DMS114 treated with DMSO at 0.1 percent for 48 hours (cell line): ENCODE results near the gene PRSS58.

ENCODE experiments used
- DNase-seq: peaks from one replicate; lab custom pipeline; 2025; ENCODE audit not compliant: unreplicated experiment; lab: John Stamatoyannopoulos, UW

PRSS58 gene, protein sequence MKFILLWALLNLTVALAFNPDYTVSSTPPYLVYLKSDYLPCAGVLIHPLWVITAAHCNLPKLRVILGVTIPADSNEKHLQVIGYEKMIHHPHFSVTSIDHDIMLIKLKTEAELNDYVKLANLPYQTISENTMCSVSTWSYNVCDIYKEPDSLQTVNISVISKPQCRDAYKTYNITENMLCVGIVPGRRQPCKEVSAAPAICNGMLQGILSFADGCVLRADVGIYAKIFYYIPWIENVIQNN

DNA sequence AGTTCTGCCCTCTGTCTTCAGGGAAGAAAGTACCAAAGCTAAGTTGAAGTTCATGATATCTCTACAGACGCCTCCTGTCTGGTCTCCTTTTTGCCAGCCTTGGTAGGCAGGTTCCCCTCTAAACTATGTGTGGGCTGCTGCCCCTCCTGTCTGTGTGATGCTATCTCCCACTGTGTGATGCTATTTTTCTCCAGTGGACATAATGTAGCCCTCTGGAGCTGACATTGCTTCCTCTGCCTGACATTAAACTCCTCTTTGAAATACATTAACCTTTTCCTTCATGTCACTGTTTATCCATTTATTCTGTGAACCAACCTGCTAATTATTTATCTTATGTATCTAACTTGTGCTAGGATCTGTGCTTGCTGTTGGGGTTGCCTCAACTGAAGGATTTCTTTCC, at the start of gene PRSS58:
PRSS58 (minus strand) TSS at position 101 of the 400 bp plus-strand sequence. CDS start 351 bp downstream, outside the sequence.
- DNase-seq: no peak

DNA sequence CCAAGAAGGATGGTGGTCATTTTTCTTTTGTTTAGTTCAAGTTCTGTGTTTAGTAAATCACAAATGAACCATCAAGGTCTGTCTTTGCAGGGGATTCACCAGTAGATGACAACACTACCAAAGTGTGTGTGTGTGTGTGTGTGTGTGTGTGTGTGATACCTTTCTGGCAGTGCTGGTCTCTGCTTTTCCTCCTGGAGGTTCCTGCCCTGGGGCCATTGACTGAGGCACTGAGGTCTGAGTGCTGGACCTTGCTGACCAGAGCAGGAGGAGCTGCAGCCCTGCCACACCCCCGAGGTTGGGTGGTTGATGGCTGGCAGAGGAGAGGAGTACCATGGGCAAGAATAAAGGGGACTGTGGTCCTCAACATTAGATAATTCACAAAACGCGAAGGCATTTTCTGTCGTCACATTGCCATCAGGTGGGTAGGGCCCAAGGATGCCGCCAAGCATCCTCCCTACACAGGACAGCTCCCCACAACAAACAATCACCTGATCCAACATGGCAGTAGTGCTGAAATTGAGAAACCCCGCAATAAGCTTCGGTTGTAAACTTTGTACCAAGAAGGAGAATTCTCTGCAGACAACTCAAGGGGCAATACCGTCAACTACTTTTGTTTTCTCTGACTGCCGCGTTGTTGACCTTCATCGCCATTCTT, 49.5 kb upstream of the PRSS58 start:
- DNase-seq: no peak

DNA sequence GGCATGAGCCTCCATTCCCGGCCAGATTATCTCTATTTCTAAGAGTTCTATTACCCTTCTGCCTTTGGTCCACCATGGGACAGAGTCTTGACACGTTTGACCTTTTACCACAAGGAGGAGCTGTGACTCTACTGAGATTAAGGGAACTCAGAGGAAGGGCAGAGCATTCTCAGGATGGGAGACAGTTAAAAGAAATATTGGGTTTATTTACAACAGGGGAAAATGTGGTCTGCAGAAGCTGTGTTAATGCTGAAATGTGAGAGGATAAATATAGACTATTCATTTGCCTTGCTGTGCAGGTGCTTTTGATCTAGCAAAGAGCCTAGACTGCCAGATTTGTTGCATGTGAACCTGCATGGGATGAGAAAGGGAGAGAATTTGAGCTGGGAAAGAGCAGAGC, 45.8 kb upstream of the PRSS58 start:
- DNase-seq: no peak

DNA sequence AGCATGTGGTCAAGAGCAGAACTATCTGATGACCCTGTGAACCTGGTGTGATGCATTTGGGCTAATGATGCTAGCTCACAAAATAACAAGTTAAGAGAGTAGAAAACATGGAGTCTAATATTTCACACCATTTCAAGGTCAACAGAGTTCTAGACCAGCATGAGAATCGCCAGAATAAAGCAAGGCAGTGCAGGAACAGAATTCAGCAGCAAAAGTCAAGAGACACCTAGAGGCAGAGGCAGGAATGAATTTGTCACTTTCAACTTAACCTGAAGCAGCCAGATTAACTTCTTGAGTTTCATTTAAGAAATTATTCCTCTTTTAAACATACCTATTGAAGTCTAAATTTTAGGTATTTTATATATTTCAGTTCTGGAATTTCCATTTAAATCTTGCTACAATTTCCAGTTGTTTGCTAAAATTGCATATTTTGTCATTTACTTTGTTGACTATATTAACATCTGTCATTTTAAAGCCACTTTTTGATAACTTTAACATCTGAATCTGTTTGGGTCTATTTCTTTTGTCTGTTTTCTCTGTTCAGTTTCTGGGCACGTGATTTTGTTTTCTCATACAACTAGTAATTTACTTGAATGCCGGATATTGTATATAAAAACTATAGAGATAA, 44.2 kb upstream of the PRSS58 start:
- DNase-seq: no peak

DNA sequence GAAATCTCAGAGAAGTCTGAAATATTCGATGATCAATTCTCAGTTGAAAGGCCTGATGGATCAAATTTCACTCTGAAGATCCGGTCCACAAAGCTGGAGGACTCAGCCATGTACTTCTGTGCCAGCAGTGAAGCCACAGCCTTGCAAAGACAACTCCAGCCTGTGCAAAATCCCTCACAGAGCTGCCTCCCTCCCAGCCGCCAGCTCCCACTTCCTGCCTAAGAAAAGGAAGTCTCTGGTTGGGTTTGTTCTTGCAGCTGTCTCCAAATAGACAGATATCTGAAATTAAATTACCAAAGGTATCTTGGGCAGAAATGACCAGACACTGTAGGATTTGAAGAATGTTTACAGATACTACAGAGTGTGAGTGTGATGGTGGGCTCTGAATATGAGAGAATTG, 43.4 kb upstream of the PRSS58 start:
- no peak for DNase-seq

DNA sequence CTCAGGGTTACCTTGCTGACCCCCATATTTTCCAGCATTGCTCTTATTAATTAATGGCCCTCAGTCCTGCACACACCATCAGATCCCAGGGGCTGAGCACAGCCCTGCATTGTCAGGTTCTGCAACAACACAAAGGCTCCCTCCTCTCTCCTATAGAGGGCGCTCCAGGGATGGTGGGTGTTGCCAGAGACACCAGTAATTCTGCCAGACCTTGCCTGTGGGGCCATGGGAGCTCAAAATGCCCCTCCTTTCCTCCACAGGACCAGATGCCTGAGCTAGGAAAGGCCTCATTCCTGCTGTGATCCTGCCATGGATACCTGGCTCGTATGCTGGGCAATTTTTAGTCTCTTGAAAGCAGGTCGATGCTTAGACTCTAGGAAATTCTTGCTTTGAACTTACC, 42.8 kb upstream of the PRSS58 start:
- no peak for DNase-seq

DNA sequence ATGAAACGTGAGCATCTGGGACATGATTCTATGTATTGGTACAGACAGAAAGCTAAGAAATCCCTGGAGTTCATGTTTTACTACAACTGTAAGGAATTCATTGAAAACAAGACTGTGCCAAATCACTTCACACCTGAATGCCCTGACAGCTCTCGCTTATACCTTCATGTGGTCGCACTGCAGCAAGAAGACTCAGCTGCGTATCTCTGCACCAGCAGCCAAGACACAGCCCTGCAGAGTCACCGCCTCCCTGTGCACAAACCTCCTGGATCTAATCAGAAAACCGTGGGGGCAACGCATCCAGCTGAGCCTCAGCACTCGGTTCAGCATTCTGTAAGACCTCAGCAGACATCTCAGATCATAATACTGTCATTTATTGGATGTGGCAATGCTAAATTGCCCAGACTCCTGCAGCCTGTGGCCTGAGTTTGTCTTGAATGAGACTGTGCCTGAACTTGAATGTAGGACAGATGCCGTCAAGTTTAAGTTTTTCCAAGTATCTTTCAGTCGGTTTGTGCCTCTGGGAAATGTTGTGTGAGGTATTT, 41.5 kb upstream of the PRSS58 start:
- DNase-seq: no peak

DNA sequence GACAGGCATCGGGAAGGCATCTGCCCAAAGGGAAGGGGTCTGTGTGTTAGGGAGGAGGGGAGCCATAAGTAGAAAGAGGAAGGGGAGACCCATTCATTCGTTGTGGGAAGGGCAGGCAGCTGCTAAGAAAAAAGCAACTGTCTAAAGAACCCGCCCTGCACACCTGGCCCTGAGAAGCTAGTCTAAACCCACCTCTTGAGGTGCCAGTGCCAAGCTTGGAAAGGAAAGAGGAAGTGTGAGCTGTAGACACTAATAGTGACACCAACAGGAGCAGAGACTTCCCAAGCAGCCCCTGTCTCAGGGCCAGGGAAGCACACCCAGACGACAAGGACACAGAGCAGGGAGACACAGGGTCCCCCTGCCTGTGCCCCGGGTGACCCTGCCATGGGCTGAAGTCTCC, 40.8 kb upstream of the PRSS58 start:
- DNase-seq: no peak

DNA sequence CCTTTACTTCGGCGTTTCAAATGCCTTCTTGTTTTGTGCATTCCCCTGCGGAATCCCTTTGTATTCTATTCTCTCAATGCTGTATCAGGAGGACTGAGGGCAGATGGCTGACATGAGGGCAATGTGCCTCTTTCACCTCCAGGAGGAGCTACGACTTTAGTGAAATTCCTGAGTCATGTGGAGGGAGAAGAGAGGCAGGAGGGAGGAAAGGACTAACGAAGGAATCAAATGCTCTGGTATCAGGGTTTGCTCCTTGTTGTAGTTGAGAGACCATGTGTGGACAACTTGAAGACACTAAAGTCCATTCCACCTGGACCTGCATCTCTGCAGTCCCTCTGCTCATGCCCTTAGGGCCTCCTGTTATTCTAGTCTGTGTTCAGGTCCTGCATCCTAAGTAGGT, 40.2 kb upstream of the PRSS58 start:
- DNase-seq: no peak

DNA sequence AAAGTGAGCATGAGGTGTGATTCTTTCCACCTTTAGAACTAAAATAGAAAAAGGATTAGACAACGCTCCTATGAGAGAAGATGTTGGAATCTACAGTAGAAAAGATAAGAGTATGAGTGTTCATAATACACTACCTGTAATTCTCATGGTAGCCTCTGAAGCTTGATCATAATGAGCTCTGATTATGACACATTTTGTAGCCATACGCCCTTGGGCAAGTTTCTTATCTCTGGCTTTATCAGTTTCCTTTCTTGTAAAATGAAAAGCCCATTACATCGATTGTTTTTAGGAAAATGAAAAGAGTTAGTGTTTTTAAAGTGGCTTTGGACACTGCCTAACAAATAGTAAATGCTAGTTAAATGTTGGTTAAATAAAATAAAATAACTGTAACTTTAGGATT, 22.4 kb upstream of the PRSS58 start:
- DNase-seq: no peak

DNA sequence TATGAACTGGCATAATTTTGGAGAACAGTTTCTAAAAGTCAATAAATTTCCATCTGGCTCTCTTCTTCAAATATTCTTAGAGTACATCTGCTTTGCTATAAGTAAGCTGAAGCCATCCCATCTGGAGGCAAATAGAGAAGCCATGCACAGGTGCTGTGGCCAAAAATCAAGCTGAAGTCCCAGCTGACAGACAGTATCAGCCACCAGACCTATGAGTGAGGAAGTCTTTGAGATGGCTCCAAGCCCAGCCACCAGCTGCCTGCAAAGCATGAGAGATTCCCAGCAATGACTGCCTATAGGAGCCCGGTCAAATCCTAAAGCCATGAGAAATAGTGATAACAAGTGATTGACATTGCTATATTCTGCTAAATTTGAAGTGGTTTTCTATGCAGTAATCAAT, 21.7 kb upstream of the PRSS58 start:
- no peak for DNase-seq

DNA sequence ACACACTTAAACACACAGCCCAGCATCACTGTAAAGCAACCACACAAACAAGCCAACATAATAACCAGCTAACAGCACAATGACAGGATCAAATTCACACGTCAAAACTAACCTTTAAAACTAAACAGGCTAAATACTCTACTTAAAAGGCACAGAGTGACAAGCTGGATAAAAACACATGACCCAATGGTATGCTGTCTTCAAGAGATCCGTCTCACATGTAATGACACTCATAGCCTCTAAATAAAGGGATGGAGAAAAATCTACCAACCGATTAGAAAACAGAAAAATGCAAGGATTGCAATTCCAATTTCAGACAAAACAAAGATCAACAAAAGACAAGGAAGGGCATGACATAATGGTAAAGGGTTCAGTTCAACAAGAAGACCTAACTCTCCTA, 17.2 kb upstream of the PRSS58 start:
- no peak for DNase-seq

DNA sequence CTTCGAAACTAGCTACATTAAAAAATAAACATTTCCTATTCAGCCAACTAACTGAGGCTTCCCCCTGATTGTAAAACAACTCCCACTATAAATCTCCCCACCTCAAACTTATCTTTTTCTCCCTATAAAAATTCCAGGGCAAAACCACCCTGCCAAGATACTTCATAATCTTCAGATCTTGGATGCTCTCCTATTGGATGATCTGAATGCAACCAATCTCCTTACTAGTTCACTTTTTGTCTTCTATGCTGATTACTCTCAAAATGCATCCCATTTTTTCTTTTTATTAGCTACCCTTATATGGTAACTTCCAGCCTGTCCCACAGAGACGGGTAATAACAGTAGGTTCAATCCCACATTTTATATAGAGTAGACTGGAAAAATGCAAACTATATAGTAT, 15.0 kb upstream of the PRSS58 start:
- DNase-seq: no peak

DNA sequence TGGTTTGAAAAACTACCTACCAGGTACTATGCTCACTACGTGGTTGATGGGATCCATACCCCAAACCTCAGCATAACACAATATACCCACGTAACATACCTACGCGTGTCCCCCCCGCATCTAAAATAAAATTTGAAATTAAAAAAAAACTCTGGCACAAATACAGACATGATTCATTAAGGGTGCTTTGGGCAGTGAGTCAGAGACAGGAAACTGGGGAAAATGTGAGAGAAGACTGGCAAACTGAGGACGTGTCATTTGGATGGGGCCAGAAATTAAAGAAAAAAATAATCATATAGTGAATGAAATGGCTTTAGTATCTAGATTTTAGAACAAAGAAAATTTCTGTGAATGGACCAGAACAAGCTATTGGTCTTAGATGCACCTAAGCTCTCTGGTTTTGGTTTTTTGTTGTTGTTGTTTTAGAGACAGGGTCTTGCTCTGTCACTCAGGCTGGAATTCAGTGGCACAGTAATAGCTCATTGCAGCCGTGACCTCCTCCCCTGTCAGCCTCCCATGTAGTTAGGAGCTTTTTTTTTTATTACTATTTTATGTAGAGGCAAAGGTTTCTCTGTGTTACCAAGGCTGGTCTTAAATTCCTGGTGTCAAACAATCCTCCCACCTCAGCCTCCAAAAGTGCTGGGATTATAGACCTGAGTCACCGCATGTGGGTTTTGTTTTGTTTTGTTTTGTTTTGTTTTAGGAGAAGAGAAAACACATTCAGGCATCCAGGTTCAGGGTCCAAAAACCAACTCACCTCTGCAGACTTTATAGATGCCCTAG, 5.9 kb upstream of the PRSS58 start:
- DNase-seq: no peak

DNA sequence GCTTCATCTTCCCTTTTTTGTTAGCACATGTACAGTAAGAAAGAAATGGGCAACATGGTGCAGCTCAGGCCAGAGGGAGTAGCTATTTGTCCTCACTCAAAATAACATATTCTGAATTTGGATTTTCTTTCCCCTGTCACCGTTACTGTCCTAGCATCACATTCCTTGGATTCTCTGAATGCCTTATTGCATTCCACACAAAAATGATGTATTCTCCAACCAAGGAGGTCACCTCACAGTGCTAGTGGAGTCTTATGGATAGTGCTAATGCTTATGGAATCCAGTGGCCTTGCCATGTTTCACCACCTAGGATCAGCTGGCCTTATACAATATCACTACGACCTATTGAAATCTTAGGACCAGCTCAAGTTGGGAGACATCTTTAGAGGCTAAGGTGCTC, 7.2 kb downstream of the PRSS58 start:
- no peak for DNase-seq

DNA sequence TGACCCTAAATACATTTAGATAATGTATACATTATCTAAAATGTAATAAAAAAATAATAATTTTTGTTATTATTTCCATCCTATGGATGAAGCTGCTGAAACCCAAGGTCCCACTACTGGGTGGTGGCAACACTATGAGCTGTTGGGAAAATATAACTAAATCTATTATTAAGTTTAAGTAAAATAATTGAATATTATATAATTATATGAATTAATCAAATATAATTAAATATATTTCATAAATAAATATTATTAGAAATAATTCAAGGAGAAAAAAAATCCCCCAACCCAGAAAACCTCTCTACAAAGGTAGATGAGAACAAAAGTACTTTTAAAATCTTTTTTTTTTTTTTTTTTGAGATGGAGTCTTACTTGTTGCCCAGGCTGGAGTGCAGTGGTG, 7.9 kb downstream of the PRSS58 start:
- DNase-seq: no peak

DNA sequence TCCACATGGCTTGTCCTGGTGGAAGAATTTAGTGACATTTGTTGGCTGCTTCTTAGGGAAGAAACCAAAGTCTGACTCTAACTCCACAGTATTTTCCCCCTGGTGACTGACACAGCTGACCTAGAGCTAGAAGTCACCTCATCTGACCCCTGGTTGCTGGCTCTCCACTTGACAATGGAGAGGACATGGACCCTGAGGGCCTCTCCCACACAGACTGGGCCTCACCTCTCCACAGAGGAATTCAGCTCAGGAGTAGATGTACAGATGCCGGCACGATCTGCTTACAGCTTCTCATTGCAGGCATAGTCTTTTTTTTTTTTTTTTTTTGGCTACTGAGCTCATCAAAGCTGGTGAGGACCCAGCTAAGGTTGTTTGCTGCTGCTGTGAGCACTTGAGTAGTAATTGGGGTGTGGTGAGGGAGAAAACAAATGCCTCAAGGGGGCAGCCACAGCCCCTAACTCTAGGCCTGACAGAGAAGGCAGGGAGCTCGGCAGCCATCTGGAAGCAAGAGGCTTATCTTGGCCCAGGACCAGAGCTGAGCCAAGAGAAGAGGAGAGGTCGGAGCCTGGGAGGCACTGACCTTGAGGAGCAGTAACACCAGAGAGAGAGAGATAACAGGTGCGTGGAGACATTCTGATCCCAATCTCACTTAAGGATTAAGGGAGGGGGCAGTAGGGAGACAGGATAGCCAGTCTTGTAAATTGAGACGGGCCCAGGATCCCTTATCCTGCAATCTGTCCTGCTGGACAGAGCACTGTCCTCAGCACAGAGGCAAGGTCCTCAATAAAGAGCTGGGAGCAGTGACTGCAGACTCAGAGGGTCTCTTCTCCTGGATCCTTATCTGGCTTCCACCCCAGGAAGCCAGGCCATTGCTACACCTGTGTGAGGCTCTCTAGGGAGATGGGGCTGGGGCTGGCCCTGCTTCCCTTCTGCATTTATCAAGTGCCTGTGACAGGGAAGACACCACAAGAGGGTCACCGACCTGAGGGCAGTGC, 9.4 kb downstream of the PRSS58 start:
- DNase-seq: no peak

DNA sequence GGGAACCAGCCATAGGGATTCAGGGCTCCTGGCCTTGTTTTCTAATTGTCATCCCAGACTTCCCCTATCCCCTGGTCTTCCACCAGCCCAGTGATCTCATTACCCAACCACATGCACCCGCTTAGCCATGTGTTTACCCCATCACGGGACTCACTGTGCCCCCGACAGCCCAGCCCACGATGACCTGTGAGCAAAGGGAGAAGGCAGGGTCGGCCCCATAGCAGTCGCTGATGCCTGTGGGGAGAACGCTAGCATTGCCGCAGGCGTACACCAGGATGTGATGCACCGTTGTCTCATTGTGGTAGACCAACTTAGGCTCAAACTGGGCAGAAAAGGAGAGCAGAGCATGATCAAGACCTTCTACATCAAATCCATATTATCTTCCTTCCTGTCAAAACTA, 14.0 kb downstream of the PRSS58 start:
- DNase-seq: no peak

DNA sequence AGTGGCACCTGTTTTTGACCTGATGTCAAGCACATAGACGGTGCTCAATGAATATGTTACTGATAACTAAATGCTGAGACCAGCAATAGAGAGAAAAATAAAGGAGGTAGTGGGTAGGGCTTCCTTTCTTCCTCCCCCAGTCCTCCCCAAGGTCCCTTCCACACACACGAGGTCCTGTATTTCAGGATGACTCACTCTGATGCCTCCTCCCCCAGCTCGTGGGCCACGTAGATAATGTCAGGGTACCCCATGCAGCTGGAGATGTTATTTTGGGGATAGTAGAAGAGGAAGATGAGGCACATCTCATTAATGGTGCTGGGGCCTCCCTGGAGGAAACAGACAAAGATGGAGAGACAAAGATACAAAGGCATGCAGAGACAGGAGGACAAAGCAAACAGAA, 17.3 kb downstream of the PRSS58 start:
- no peak for DNase-seq

DNA sequence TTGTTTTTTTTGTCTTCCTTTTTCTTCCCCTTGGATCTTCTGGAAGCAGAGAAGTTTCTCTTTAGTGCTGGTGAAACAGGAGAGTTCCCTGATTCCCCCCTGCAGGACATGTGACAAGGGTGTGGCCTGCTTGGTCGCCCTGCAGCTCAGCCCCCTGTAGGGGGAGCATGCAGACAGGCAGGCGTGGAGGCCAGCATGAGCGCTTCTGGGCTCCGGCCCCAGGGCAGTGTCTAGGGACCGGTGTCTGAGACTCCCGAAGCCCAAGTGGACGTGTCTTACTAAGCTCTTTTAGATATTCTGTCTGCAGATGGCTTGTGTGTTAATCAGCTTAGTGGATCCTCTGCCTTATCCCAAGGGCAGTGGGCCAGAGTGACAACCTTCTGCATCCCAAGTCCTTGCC, 26.1 kb downstream of the PRSS58 start:
- no peak for DNase-seq
